Urinary bladder (tissue), 4 donors: Measurements from ENCODE around the gene FAF1. TPM values are rescaled to one million over a fixed set of nuclear protein-coding genes. Genes with fewer than 3 reads are reported as not detected.

ENCODE experiments used
- DNase-seq: peaks from one replicate; pipeline ENCODE4 v3.0.0-alpha.2; 2015; ENCODE audit errors: extremely low spot score
- H3K27ac ChIP-seq: one replicate; pipeline ENCODE4 v1.5.1; 2013; ENCODE audit warnings: low read depth, mild to moderate bottlenecking, moderate library complexity
- H3K36me3 ChIP-seq: one replicate; pipeline ENCODE4 v1.6.1; 2013; ENCODE audit warnings: mild to moderate bottlenecking, moderate library complexity; ENCODE audit not compliant: insufficient read depth
- H3K4me1 ChIP-seq: one replicate; pipeline ENCODE4 v1.6.1; 2013; ENCODE audit warnings: mild to moderate bottlenecking, moderate library complexity; ENCODE audit not compliant: insufficient read depth
- H3K4me3 ChIP-seq: one replicate; pipeline ENCODE4 v1.5.1; 2013; ENCODE audit warnings: low read depth, low read length
- WGBS: extraction: QIAGEN DNeasy Blood & Tissue Kit; methylation state at CpG from one replicate; pipeline ENCODE4 v1.1.7; 2013; 5-methylcytosine and 5-hydroxymethylcytosine counted together
- polyA plus RNA-seq: library from polyadenylated mRNA; stranded (reverse); fragments of 200-250 nt; gene quantifications from one replicate; pipeline ENCODE4 v1.2.3, GENCODE V29; 2013
- total RNA-seq: library from RNA; depleted of rRNA; stranded (reverse); fragments of >200 nt; gene quantifications from one replicate; pipeline ENCODE4 v1.2.3, GENCODE V29; 2014
- donor health status: healthy with polysubstance abuse.
- donor health status: healthy.

FAF1 gene
- total and polyA plus RNA-seq, 2 donors, result 42.3 to 84.6 TPM

DNA sequence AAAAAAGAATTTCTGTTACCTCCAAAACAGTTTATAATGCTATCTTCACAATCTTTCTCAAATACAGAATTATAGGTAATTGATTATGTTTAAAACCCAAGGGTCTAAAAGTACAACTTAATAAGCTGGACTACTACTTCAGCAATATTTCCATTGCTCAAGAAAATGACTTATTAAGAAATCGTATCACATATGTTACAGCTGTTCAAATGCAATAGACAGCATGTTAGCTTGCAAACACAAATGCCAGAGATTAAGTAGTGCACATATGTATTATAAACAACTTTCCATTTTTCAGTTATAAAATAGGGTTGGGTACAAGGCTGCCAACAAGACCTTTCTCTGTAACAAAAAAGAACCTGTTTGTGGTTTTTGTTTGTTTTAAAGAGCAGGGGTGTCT is 325.8 kb downstream of the FAF1 start:
- no peak for DNase-seq
- H3K4me3 ChIP-seq, result no peak overlapping the region
- H3K4me1 ChIP-seq, result no peaks in the 10 kb centered on the region
- no peak overlapping the region for H3K27ac ChIP-seq
- 50% methylated on average over 1 of the region's 1 CpG for WGBS
- no peaks in the 10 kb centered on the region for H3K36me3 ChIP-seq

DNA sequence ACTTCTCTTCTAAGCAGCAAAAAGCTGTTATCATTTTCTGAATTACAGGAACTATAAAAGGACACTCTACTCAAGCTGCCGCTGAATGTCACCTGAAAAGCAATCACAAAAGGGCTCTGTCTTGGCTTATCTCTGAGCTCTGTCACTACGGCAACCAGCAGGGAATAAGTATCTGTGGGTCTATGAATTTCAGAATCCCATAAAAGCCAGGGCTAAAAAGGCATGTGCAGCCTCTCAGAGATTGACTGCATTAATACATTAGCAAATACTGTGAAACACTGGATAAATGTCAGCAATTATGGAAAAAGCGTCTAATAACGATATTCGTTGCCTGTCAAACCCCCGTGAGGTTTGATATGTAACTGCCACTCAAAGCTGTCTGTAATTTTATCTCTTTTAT is 326.6 kb downstream of the FAF1 start:
- Histone ChIP-seq H3K36me3 (no peaks in the 10 kb centered on the region), H3K27ac (no peak overlapping the region), H3K4me1 (no peaks in the 10 kb centered on the region), H3K4me3 (no peak overlapping the region)
- no peak for DNase-seq
- 64% methylated on average over 6 of the region's 6 CpGs for WGBS

DNA sequence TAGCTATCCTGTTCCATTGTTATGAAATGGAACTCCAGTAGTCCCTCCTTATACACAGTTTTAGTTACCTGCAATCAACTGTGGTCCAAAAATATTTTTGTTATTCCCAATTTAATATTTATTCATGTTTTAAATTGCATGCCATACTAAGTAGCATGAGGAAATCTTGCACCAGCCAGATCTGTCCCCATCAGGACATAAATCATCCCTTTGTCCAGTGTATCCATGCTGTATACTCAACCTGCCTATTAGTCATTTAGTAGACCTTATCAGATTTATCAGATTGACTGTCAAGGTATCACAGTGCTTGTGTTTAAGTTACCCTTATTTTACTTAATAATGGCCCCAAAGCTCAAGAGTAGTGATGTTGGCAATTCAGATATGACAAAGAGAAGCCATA is 328.9 kb downstream of the FAF1 start:
- Histone ChIP-seq H3K4me3 (no peak overlapping the region), H3K36me3 (no peaks in the 10 kb centered on the region), H3K27ac (no peak overlapping the region), H3K4me1 (no peaks in the 10 kb centered on the region)
- no peak for DNase-seq

DNA sequence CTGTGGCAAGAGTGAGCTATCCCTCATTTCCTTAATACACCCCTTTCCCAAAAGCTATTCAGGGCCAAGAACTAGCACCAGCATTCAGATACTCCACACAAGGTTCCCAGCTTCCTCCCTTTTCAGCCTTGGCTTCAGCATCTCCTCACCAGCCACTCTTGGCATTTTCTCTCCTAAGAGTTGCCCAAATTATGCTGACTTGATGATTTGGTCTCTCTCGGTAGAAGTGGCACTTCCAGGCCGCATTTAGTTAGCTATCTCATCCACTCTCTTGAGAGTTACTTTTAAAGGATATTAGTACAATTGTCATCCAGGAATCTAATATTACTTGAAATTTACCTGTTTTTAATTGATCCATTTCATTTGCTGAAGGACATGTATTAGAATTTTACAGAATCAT is 337.8 kb downstream of the FAF1 start:
- no peaks in the 10 kb centered on the region for H3K4me1 ChIP-seq
- no peak for DNase-seq
- H3K27ac ChIP-seq, result no peak overlapping the region
- H3K4me3 ChIP-seq, result no peak overlapping the region
- over 99% methylated on average over 2 of the region's 2 CpGs for WGBS
- no peaks in the 10 kb centered on the region for H3K36me3 ChIP-seq

DNA sequence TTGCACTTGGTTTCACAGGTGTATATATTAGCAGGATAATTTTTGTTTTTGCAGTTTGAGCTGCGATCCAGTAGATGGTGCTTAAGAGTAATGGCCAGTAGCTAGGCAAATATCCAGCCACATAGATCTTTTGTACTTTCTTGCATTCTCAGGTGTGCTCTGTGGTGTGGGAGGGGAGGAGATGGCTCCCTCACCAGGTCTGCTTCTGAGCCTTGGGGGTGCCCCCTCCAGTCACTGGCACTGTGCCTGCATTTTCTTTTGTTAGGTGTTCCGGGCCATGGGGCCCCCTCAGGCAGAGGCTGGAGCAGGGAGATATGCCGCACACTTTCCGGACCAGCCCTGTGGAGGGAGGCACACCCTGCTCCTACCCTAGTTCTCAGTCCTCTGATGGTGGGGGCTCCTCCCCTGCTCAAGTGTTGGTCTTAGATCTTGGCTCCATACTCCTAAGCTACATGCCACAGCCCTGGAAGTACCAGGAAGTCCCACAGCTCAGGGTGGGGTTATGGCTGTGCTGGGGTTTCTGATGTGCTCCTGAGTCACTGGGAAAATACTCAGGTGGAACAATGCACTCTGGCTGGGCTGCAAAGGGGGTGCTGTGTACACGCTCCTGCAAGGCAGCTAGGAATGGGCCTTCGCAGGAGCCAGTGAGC is 339.3 kb downstream of the FAF1 start:
- DNase-seq, result no peak
- WGBS, result 96% methylated on average over 6 of the region's 6 CpGs
- Histone ChIP-seq H3K4me3 (no peak overlapping the region), H3K27ac (no peak overlapping the region), H3K36me3 (no peaks in the 10 kb centered on the region), H3K4me1 (no peaks in the 10 kb centered on the region)

DNA sequence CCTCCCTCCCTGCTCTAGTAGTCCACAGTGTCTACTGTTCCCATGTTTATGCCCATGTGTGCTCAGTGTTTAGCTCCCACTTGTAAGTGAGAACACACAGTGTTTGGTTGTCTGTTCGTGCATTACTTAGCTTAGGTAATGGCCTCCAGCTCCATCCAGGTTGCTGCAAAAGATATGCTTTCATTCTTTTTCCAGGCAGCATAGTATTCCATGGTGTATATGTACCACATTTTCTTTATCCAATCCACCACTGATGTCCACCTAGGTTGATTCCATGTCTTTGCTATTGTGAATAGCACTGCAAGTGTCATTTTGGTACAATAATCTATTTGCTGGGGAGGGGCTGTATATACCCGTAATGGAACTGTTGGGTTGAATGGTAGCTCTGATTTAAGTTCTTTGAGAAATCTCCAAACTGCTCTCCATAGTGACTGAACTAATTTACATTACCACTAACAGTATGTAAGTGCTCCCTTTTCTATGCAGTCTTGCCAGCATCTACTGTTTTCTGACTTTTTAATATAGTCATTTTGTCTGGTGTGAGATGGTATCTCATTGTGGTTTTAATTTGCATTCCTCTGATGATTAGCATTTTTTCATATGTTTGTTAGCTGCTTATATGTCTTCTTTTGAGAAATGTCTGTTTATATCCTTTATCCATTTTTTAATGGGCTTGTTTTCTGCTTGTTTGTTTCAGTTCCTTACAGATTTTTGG is 344.9 kb downstream of the FAF1 start:
- 99% methylated on average over 2 of the region's 2 CpGs for WGBS
- DNase-seq, result no peak
- Histone ChIP-seq H3K4me3 (no peak overlapping the region), H3K4me1 (no peaks in the 10 kb centered on the region), H3K36me3 (no peaks in the 10 kb centered on the region), H3K27ac (no peak overlapping the region)

DNA sequence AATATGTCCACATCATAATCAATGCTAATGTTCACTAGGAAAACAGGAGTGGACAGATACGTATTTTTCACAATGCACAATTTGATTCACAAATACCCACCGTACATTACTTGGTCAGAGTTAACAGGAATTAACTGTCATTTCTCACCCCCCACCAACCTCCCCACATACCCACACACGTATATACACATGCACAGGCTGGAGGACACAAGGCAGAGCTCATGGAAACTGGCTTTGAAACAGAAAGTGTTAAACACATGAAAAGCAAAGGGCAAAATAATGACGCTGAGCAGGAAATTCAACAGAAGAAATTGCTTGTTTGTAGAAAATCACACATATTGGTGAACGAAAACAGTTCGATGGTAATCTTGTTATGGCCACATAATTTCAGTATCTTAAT is 348.4 kb downstream of the FAF1 start:
- Histone ChIP-seq H3K27ac (no peak overlapping the region), H3K4me3 (no peak overlapping the region), H3K4me1 (no peaks in the 10 kb centered on the region), H3K36me3 (no peaks in the 10 kb centered on the region)
- WGBS, result 82% methylated on average over 6 of the region's 6 CpGs
- DNase-seq, result no peak

DNA sequence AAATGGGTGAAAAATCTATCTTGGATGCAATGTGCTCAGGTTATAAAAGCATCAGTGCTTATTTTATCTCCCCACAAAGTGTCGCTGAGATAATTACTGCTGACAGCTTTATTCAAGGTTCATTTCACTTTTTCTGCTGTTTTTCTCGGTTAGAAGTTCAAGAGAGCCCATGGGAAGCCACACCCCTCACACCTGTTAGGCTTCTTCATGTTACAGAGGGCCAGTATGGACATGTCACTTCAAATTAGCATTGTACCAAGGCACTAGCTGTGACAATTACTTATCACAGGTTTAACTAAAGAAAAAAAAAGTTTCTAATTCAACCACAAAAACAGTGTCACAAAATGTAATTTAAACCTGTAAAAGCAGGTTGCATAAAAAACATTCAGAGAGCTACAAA is 349.5 kb downstream of the FAF1 start:
- 58% methylated on average over 2 of the region's 2 CpGs for WGBS
- no peak overlapping the region for H3K4me3 ChIP-seq
- no peak overlapping the region for H3K27ac ChIP-seq
- no peak for DNase-seq
- no peaks in the 10 kb centered on the region for H3K4me1 ChIP-seq
- no peaks in the 10 kb centered on the region for H3K36me3 ChIP-seq

DNA sequence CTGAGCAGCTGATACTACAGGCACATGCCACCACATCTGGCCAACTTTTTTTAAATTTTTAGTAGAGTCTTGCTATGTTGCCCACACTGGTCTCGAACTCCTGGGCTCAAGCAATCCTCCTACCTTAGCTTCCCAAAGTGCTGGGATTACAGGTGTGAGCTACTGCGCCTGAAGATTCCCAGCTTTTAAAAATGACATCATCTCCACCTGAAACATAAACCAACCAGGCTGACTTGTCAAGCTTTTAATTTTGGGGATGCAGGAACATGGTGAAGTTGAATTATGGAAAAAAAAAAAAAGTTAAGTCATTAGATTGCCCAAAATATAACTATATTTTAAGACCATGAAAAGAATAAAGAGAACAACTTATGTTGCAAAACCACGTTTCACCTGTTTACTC is 350.6 kb downstream of the FAF1 start:
- 99% methylated on average over 3 of the region's 3 CpGs for WGBS

DNA sequence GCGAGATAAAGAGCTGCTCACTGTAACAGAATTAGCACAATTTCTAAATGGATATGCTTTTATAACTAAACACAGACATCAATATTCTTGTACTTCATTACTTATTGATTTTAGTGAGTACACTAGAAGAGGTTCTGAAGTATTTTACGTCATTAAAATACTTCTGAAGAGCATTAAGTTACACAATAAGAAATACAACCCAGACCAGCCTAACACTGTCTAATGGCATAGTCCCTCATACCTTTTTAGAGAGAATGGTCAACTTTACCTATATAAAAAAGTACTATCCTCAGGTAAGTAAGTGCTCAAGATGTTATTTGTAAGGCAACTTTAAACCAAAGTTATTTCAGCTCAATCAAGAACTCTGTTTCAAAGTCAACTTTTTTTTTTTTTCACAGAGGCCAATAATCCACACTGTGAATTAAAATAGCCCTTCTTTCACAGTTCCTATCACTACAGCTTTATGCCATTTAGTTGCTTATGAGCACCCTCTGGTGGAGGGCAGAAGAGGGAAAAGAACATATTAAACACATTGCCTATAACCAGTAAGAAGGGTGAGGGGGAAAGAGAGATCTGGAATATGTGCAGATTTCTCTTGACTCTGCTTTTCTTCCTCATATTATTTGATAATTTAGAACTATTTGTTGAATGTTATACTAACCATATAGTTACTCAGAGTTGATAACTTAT is 354.7 kb downstream of the FAF1 start:
- WGBS, result 92% methylated on average over 2 of the region's 2 CpGs
- H3K36me3 ChIP-seq, result no peaks in the 10 kb centered on the region
- H3K27ac ChIP-seq, result no peak overlapping the region
- H3K4me1 ChIP-seq, result no peaks in the 10 kb centered on the region
- no peak overlapping the region for H3K4me3 ChIP-seq
- DNase-seq, result no peak

More for the DNA sequence above, 350.6 kb downstream of the FAF1 start:
- no peaks in the 10 kb centered on the region for H3K36me3 ChIP-seq
- no peak for DNase-seq
- no peak overlapping the region for H3K27ac ChIP-seq
- H3K4me1 ChIP-seq, result no peaks in the 10 kb centered on the region
- no peak overlapping the region for H3K4me3 ChIP-seq

DNA sequence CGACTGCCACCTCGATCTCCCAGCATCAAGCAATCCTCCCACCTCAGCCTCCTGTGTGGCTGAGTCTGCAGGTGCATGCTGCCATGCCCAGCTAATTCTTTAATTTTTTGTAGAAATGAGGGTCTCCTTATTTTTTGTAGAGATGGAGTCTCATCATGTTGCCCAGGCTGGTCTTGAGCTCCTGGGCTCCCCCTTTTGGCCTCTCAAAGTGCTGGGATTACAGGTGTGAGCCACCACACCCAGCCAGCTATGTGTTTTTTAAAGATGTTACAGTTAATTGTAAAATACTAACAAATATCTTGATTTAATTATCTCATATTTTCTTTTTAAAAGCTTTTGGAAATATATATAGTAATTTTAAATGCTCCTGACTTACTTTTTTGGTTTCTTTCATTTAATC is 355.5 kb downstream of the FAF1 start:
- no peak overlapping the region for H3K27ac ChIP-seq

DNA sequence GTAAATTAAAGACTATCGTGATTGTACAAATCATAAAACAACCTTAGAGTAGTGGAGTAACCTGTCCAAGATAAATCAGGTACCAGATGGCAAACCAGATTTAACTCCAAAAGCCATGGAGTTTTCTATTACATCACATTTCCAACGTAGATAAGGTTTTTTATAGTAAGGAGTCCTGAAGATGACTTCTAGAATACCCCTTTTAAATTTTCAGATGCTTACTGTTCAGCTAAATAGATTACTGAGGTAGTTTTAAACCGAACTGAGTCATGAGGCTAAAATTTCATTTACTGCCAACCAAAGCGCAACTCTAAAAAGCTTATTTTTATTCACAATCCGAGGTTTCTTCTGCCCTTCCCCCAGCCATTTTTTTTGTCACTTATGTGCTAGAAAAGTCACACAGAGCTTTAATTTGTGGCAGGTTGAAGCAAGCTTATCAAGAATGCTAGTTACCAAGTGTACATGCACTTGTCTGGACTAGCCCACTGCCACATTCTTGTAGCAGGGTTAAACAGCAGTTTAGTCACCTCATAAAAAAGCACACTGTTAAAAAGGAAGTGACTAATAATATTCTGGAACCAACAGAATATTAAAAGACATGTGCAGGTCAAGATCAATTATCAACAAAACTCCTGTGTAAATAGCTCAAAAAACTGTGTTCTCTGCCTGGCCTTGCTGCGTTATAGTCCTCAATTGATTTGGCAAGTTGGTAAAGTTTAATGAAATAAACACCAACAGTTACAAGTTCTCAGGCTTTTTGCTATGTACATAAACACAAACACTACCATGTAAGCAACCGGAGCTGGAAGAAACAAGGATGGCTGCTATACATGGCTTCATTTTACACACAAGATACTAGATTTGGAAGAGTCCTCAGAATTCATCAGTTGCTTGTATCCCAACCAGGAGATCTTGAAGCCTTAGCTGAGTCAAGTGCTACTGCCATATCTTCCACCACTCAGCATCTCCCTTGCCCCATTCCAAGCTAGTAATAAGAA is 356.5 kb downstream of the FAF1 start:
- H3K27ac ChIP-seq, result no peak overlapping the region
- no peaks in the 10 kb centered on the region for H3K4me1 ChIP-seq
- peak; percentile 59 for DNase-seq
- 61% methylated on average over 7 of the region's 7 CpGs for WGBS
- no peak overlapping the region for H3K4me3 ChIP-seq
- no peaks in the 10 kb centered on the region for H3K36me3 ChIP-seq

More for the DNA sequence above, 355.5 kb downstream of the FAF1 start:
- DNase-seq, result no peak
- Histone ChIP-seq H3K36me3 (no peaks in the 10 kb centered on the region), H3K4me3 (no peak overlapping the region), H3K4me1 (no peaks in the 10 kb centered on the region)
- 100% methylated on average over 2 of the region's 2 CpGs for WGBS

DNA sequence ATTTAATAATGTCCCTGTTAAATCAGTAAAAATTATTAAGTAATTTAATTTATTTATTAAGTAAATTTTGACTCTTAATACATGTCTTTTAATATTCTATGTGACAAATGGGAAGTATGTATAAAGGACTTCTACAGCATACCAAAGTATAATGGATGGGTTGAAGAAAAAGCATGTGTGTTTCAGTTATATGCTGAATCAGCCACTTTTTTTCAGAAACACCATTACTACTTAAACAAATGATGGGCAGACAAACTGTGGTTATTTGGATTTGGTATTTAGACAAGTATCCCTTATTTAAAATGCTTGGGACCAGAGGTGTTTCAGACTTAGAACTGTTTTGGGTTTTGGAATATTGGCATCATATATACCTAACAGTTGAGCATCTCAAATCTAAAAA is 360.5 kb downstream of the FAF1 start:
- DNase-seq, result no peak
- no peaks in the 10 kb centered on the region for H3K36me3 ChIP-seq
- H3K4me3 ChIP-seq, result no peak overlapping the region
- no peaks in the 10 kb centered on the region for H3K4me1 ChIP-seq
- H3K27ac ChIP-seq, result no peak overlapping the region
